NB4 (cell line): ENCODE results near the gene ERBB4.

ENCODE experiments used
- CTCF ChIP-seq: IDR thresholded peaks from one replicate; pipeline ENCODE4 v1.5.1; 2012; ENCODE audit warnings: low read depth, low read length
- MAX ChIP-seq: IDR thresholded peaks from 2 replicates; pipeline ENCODE4 v1.6.1; 2011; ENCODE audit warnings: low read depth, low read length
- MYC ChIP-seq: IDR thresholded peaks from 2 replicates; pipeline ENCODE4 v1.6.1; 2011; ENCODE audit warnings: low read depth, low read length
- POLR2A ChIP-seq: IDR thresholded peaks from 2 replicates; pipeline ENCODE4 v1.6.1; 2011; ENCODE audit warnings: mild to moderate bottlenecking; ENCODE audit not compliant: insufficient read length; ENCODE audit errors: extremely low read depth

- TF ChIP-seq CTCF, result no peak
- TF ChIP-seq POLR2A, result no peak
- TF ChIP-seq MAX, result no peak
- TF ChIP-seq MYC, result no peak
Measured at GRCh38 chr2:211868996-211869533, 669.5 kb downstream of the ERBB4 start.
